Stimulated activated CD8-positive, alpha-beta memory T cell treated with anti-CD3 and anti-CD28 coated beads, Interleukin-2, amount 100 ng/mL, for 48 hours (primary cell): Measurements from ENCODE around the gene DNAJA2.
A peak's percentile ranks its signal among the peaks of the same experiment; 100 is the strongest.

Source experiments
- DNase-seq, 2 donors: peaks; one replicate each; pipeline ENCODE4 v3.0.0-alpha.2; 2020; ENCODE audit warnings: low read depth in 2 of 2

The DNAJA2 gene

DNA sequence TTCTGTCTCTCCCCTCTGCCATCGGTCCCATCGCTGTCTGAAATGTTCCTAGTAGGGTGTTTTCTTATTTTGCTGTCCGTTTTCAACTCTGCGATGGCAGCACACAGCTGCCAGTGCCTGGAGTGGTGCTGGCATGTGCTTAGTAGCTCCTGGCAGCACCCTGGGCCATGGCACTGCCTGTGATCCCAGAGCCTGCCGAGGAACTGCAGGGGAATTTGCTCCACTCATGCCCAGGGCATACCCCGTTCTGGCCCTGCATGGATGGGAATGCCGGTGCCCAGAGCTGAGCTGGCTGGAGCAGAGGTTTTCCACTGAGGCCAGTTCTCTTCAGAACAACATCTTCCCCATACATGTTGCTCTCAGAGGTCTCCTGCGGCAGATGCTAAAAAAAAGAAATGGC lies 46.2 kb downstream of the DNAJA2 start:
- DNase-seq, result no peak

DNA sequence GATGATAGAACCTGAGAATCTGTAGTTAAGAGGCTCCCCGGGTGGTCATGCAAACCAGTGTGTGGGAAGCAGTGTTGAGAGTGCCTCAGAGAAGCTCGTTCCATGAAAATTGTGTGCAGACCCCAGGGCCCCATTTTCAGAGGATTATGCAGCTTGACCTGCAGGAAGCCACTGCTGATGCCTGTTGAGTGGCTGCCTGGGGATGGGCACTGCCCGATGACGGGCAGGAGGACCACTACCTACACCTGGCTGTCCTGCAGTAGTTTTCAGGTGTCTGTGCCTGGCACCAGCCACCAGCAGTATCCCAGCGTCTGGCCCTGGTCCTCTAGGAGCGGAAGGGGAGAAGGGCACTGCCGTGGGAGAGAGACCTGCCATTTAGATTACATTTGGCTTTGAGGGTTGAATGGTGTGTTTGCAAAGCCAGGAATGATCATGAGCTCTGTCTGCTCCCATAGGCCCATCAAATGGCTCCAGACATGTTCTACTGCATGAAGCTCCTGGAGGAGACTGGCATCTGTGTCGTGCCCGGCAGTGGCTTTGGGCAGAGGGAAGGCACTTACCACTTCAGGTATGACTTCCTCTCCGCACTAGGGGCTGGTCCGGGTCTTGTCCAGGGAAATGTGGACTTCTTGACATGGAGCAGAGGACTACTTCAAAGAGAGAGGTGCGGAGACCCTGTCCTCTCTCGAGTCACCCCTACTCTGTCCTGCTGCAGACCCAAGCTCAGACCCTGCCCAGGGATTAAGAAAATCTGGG lies 46.8 kb downstream of the DNAJA2 start:
- DNase-seq, result no peak

DNA sequence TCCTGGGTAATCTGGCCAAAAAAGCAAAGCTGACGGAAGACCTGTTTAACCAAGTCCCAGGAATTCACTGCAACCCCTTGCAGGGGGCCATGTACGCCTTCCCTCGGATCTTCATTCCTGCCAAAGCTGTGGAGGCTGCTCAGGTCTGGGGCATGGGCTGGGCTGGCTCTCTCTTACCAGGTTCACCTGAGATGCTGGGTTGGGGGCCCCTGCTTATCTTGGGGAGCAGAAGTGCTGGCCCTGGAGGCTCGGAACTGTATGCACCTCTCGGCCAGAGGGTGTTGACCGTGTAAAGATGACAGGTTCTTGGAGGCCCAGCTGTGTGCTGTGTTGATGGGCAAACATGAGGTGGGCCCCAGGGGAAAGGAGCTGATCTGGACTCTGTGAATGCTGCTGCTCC lies 49.1 kb downstream of the DNAJA2 start:
- no peak for DNase-seq

DNA sequence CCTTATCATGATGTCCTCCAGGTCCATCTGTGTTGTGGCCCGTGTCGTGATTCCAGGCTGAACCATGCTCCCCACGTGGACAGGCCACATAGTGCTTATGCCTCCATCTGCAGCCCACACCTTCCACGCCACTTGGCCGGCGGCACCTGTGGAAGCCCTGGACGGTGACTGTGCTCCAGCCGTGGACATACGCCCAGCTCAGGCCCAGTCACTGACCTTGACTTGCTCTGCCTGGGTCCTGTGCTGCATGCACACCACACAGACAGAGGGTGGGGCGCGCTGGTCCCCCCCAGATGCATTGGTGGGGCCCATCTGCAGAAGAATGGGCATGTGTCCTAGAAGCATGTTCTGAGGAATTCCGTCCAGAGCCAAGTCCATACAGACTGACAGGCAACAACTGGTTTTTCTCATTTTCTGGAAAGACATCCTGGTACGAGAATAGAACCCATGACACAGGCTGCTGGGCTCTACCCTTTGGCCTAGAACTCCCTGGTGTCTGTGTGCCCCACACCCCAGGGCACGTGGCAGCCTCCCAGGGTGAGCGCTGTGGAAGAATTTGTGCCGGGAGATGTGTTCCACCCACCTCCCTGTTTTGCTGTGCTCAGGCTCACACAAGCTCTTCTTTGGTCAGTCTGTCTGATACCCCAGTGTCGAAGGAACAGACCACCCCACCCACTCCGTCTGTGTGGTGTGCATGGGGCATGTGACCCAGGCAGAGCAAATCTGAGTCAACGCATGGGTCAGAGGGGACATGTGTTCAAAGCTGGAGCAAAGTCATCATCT lies 49.8 kb downstream of the DNAJA2 start:
- DNase-seq, result no peak

DNA sequence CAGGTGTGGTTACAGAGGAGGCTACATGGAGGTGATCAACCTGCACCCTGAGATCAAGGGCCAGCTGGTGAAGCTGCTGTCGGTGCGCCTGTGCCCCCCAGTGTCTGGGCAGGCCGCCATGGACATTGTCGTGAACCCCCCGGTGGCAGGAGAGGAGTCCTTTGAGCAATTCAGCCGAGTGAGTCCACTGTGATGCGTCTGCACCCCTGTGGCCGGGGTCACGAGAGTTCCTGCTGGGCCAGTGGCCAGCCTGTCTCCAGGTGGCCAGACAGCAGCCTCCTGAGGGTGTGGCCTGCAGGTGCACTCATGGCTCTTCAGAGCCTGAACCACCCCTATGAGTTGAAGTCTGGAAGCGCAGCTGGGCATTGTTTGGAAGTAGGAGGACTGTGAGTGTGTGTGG lies 51.2 kb downstream of the DNAJA2 start:
- no peak for DNase-seq

DNA sequence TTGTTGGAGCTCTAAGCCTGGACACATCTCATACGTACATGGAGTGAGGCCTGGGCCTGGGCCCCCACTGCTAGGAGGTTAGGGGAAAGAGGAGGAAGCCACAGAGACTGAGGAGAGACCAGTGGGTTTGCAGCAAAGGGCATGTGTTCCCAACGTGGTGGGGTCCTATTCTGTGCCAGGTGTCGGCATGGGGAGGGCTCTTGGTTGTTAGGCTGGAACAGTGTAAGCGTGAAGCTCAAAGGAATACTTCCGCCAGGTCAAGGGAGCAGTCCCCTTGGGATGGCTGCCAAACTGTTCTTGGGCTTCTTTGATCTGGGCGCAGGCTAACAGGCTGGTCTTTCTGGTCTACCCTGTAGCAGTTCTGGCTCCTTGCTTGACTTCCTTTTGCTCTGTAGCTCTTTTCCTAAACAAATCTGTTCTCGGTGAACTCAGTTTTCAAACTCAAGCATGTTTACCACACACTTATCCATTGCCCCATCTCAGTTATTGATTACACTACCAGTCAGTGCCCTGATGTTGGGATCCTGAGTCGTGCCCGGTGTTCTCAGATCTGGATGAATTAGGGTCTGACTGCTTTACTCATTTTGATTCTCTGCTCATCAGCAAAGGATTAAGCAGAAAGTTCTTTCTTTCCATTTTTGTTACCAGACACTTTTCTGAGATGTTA lies 52.9 kb downstream of the DNAJA2 start:
- no peak for DNase-seq

DNA sequence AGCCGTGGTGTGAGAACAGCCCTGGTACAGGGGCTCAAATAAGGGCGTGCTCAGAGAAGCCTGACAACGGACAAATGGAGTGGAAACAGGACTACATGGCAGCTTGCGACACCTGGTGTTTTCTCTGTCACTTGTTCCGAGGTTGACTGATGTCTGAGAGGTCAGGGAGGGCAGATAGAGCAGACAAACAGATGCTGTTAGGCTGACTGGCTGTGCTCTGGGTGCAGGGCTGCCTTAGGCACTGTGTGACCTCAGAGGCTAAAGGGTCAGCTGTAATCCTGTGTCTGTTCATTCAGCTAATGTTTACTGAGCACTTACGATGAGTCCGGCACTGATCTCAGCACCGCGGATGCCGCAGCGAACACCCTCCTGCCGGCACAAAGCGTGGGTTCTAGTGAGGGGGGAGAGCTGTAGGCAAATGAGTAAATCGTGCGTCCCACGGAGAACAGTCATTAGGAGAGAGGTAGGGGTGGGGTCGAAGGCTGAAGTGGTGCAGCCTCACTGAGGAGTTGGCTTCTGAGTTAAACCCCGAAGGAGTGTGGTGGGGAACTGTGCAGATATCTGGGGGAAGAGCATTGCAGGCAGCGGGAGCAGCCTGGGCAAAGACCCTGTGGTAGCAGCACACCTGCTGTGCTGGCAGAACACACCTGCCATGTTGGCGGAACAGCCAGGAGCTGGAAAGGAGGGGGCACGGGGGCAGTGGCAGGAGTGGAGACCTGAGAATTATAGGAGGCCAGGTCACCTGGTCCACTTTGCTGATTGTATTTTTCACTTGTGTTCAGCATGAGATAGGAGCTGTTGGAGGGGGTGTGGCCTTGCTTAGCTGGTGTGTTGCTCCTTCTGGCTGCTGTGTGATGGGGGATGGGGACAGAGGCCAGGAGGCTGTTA lies 54.3 kb downstream of the DNAJA2 start:
- DNase-seq, result peak in 1 of 2 donors; percentile 4

DNA sequence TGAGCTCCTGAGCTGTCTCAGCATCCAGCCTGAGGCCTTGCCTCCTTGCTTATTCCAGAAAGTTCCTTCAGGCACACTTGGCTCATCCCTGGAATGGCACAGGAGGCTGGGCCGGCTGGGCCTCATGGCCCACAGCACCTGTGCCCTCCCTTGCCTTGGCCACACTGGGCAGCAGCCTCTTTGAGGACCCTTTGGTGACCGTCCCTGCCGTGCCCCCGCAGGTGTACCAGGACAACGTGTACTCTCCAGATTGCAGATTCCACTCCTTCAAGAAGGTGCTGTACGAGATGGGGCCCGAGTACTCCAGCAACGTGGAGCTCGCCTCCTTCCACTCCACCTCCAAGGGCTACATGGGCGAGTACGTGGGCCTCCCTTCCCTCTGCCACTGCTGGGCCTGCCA lies 55.1 kb downstream of the DNAJA2 start:
- no peak for DNase-seq

DNA sequence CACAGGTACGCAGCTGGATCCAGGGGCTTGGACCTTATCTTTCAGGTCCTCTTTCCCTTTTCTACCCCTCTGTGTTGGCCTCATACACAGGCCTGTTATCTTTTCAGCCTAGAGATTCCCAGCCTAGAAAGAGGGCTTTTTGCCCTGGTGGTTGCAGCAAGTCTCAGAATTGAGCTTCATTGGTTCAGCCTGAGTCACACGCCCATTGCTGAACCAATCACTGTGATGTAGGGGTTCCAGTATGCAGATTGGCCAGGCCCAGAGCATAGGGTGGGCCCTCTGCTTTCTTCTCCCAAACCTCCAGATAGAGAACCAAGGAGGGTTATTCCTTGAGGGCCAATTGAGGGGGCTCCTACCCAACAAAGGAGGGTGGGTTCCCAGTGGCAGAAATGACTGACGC lies 56.5 kb downstream of the DNAJA2 start:
- DNase-seq, result no peak

DNA sequence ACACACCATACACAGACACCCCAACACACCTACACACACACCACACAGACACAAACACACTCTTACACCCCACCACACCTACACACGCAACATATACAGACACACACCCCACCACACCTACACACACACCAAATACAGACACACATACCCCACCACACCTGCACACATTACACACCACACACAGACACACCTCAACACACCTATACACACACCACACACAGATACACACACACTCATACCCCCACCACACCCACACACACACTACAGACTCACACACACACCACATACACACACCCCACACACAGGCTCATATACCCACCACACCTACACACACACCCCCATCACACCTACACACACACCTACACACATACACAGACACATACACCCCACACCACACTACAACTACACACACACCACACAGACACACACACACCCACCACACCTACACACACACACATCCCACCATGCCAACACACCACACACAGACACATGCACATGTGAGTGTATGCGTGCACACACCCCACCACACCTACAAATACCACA lies 57.9 kb downstream of the DNAJA2 start:
- DNase-seq, result no peak

DNA sequence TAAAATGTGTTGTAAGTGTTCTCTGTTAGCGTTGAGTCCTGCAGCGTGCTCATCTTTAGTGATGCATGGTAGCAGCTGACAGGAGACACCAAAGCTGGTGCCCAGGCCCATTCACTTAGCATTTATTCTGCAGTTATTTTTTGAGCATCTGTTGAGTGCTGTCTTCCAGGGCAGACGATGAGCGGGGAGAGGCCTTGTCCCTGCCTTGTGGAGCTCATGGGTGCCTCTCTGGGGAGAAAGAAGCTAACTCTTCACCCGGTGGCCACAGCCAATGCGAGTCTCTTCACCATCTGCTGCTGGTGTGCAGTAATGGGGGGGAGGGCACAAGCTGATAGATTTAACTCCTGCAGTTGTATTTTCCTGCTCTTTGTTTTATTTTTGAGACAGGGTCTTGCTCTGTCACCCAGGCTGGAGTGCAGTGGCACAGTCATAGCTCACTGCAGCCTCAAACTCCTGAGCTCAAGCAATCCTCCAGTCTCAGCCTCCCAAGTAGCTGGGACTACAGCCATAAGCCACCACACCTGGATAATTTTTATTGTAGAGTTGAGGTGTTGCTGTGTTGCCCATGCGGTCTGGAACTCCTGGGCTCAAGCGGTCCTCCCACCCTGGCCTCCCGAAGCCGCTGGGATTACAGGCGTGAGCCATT lies 58.8 kb downstream of the DNAJA2 start:
- DNase-seq, result no peak

DNA sequence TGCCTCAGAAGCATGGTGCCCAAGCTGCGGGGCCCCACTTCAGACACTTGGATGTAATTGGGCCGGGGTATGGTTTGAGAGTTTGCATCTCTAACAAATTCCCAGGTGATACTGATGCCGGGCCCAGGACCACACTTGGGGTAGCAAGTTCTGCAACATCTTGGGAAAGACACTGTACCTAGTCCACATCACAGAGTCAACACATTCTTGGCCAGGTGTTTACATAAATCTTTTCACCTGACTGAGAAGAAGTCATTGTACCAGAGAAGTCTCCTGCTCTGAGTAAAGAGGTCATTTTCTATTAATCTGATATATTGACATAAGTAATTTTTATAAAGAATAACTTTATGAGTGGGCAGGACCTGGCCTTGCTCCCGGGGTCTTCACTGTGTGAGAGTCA lies 61.8 kb downstream of the DNAJA2 start:
- DNase-seq, result no peak

DNA sequence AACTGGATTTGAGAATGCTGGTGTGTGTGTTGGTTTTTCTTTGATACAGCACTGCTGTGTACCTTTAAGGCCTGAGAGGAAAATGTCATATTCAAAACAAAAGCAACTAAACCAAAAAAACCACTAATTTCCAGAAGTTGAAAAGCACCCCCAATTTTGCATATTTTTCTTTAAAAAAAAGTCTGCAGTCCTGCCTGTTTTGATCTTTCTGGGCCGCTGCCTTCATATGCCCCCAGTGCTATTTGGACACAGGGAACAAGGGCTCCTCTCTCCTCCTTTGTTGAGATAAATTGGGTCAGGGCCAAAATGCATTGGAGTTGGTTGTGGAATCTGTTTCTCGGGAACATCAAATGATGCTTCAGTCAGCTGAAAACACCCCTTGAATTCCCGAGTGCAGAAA lies 62.4 kb downstream of the DNAJA2 start:
- no peak for DNase-seq

DNA sequence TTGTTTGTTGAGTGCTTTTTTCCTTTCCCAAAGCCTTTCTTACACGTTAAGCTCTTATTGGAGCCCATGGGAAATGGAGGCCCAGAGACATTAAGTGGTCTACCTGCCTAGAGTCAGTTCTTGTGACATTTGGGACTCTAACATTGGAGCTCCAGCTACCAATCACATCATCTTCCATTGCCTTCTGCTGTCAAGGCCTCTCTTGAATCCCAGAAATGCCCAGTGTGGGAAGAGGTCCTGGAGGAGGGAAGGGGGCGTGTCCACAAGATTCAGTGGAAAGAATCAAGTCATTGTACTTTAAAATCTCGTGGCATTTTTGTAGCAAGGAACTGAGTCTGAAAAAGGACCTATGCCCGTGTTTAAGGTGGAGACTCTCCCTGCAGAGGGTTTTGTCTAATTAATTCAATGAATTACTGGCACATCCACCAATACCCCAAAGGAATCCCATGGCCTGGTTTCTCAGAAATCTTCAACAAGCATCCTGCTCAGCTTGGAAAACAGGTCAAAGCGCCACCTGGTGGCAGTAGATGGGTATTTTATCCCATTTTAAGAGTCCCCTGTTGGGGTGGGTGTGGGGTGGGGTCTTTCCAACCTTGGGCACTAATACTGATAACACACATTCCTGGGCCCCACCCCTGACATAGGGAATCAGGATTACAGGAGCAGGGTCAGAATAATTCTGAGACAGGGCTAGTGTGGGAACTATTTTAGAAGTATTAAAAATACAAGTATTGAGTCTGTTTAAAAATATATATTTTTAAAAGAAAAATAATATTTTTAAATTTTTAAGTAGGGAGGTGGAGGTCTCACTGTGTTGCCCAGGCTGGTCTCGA lies 64.7 kb downstream of the DNAJA2 start:
- peak; percentile 32 to 33 for DNase-seq

DNA sequence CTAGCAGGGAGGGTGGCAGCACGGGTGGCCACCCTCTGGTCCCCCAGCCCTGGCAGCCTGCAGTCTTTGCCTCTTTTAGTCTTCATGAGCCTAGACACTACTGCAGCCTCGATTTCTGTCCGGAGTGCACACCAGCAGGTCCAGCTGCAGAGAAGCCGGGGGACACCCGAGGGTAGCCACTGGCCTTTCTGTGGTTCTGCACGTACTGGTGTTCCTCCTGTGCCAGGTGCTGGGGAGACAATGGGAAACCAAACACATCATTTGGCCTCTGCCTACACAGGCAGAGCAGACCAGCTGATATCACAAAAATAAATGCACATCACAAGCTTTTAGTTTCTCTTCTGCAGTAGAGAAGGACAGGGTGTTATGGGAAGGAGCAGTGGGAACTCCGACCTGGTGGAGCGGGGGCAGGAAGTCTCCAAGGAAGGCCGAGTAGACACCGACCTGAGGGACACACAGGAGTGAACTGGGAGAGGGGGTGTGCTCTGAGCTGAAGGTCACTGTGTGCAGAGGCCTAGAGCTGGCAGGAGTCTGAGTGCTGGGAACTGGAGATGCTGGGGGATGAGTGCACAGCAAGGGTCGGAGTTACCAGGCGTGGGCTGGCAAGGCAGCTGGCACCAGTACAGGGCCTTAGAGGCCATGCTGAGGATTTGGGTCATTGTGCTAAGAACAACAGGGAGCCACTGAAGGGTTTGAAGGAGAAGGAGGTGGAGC lies 66.3 kb downstream of the DNAJA2 start:
- no peak for DNase-seq

DNA sequence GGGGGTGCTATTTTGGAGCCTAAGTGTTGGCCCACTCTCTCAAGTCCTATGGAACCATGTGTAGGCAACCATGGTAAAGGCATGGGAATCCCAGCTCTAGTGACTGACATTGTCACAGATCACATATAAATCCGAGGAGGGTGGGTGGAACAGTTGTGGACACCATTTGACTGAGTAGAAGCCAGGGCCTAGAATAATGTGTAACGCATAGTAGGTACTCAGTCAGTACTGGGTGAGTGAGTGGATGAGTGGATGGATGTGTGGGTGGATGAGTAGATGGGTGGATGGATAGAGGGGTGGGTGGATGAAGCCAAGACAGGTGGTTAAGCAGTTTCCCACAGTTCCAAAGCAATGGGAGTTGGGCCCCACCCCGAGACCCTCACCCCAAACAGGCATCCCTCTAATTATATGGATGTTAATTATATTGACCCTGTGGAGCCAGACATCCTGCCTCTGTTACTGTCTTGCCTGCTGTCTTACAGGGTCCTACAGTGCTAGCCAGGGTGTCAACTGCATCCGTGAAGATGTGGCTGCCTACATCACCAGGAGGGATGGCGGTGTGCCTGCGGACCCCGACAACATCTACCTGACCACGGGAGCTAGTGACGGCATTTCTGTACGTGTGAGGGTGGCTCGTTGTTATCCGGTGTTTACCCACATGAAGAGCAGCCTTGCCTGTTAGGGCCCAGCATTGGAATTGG lies 67.0 kb downstream of the DNAJA2 start:
- DNase-seq, result no peak
